ENCODE measurements around the gene WDR73.

The WDR73 gene

GRCh38 chr15:84590406-84590805 lies 63.7 kb downstream of the WDR73 start:
- in situ Hi-C loops (cut with MboI; ENCODE audit: low sequenced_read_pairs) = no loop called here
